Measurements from ENCODE around the gene CDH13. TPM values are rescaled to one million over a fixed set of nuclear protein-coding genes. Genes with fewer than 3 reads are reported as not detected.

Gene CDH13
- total RNA-seq, 4 donors from 2014 or later = 12.5 to 35.9 (median 22.1) TPM

DNA sequence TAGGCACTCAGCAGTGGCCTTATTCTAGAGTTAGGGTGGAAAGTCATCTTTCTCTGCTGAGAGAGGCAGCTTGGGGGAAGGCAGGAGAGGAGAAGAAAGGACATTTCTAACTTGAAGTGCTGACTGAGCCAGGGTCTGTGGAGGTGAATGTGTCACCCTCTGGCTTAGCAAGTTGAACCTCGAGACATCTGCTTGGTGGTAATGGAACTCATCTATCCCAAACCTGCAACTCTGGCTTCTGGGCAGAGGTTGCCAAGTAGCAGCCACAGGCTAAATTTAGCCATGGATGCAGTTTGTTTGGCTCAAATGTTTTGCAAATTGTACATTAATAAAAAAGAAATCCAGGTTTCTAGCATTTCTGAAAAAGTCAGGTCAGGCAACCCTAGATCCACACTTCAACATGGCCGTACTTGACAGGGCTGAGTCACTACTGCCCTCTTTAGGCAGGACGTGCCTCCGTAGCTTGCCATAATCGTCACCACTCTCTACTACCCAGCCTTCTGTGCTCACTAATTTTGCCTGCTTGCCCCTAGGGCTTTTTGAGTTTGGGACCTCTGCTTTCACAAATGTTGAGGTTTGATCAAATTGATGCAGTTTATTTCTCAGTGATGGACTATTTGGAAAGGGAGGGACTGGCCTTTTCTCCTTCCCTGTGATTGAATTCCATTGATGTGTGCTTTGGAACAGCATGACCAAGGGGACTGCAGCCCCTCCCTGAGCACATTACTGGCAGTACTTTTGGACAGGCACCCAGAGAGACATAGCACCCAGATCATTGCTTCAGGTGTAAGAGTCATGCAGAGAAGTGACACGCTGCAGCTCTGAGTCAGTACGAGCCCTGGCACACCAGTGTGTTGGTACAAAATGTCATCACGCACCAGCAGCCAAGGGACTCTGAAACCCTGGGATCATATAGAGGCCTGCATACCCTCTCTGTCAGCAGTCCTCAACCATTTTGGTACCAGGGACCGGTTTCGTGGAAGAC lies 5.2 kb downstream of the CDH13 start:
- DNase-seq (ENCODE audit: low spot score) = no peak
- ATAC-seq (ENCODE audit: low FRiP score) = no peak
- TF ChIP-seq CTCF (IDR thresholded peaks at IDR 0.05) = no peak

DNA sequence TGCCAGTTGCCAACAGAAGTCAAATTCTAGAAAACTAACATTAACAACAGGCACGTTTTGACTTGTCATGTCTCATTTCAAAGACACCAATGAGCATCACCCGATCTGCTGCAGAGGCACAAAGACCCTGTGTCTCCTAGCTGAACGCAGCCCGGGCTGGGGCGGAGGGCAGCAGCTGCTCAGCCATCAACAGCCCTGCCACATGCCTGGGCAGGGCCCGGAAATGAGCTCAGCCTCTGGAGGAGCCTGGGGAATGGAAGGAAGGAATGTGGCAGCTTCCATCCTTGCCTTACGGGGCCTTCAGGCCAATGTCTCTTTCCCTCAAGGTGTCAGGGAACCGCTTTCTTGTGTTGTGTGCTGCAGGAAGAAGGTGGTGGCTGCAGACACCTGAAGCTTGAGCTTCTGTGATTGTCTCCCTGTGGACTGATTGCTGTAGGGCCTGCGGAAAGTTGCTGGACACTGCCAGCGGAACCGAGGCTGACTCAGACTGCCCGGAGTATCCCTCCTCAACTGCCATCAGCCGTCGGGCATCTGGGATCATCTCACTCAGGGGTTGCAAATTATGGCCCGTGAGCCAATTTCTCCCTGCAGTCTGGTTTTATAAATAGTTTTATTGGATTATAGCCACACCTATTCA lies 7.3 kb downstream of the CDH13 start:
- ATAC-seq (ENCODE audit: low FRiP score) (no peak), DNase-seq (ENCODE audit: low spot score) (no peak)
- TF ChIP-seq CTCF (IDR thresholded peaks at IDR 0.05) = no peak

GRCh38 chr16:82634955-82635610 lies 8.3 kb downstream of the CDH13 start:
- no peak for TF ChIP-seq CTCF (IDR thresholded peaks at IDR 0.05)
- DNase-seq (ENCODE audit: low spot score) = no peak
- no peak for ATAC-seq (ENCODE audit: low FRiP score)

- DNase-seq (ENCODE audit: low spot score) (no peak), ATAC-seq (ENCODE audit: low FRiP score) (no peak)
- TF ChIP-seq CTCF (IDR thresholded peaks at IDR 0.05) = no peak
Measured at GRCh38 chr16:82636485-82636884, 9.7 kb downstream of the CDH13 start.

DNA sequence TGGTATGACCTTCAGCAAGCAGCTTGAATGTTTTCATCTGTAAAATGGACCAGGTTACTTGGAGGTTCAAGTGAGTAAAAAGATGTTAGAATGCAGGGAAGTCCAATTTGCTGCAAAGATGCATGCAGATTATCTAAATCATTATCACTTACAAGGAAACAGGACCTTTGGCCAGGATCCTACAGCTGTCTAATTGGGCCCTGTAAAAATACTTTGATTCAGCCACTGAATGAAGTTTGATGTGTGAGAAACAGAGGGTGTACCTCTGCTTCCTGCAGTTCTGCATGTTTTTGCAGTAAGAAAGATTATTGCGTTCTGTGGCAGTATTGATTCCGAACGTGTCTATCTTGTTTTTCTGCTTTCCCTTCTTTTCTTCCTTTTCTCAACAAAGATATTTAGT lies 10.2 kb downstream of the CDH13 start:
- ATAC-seq (ENCODE audit: low FRiP score) = no peak
- no peak for DNase-seq (ENCODE audit: low spot score)
- no peak for TF ChIP-seq CTCF (IDR thresholded peaks at IDR 0.05)

- ATAC-seq (ENCODE audit: low FRiP score) = no peak
- no peak for DNase-seq (ENCODE audit: low spot score)
- no peak for TF ChIP-seq CTCF (IDR thresholded peaks at IDR 0.05)
Measured at GRCh38 chr16:82638095-82638798, 11.5 kb downstream of the CDH13 start.
